Mammary epithelial cell (primary cell): Measurements from ENCODE around the gene PXYLP1.

Source experiments
- CTCF ChIP-seq, 2 donors: IDR thresholded peaks in 1 of 2; conservative IDR thresholded peaks in 1 of 2; 2 replicates each; pipeline ENCODE4 v1.5.1; 2011 to 2012; ENCODE audit warnings: inconsistent platforms in 2 of 2, low read length in 2 of 2, mild to moderate bottlenecking in 2 of 2, control low read depth in 1 of 2, low read depth in 1 of 2; ENCODE audit not compliant: insufficient read depth in 1 of 2; ENCODE audit errors: extremely low read depth in 1 of 2
- EZH2 ChIP-seq: IDR thresholded peaks from 2 replicates; pipeline ENCODE4 v1.6.1; 2012; ENCODE audit warnings: low read length, inconsistent platforms, borderline replicate concordance

- no peak for TF ChIP-seq EZH2
- TF ChIP-seq CTCF (conservative IDR thresholded peaks at IDR 0.05 in 1 of 2, IDR thresholded peaks at IDR 0.05 in 1 of 2; ENCODE audit: extremely low read depth in 1 of 2, insufficient read depth in 1 of 2, low read depth in 1 of 2, low read length in 2 of 2): no peak
These were observed 2.5 kb upstream of the PXYLP1 start for GRCh38 chr3:141229132-141229531.
